BJ (cell line): ENCODE results near the gene ACSM2A. TPM values are rescaled to one million over a fixed set of nuclear protein-coding genes. Genes with fewer than 3 reads are reported as not detected.

Experiments
- CTCF ChIA-PET: fragments of 350-600 bp; formaldehyde crosslinking; extraction: SDS; loops from one replicate; lab custom pipeline; 2021; ENCODE audit warnings: antibody characterized with exemption, inconsistent platforms; lab: Yijun Ruan, JAX
- POLR2A ChIA-PET: fragments of 300-600 bp; sonication (Branson Sonifier 250); formaldehyde crosslinking; extraction: SDS; loops from one replicate; lab custom pipeline; 2021; ENCODE audit warnings: antibody characterized with exemption; lab: Charles Lee
- DNase-seq: peaks from one replicate; pipeline ENCODE4 v3.0.0-alpha.2; 2011; ENCODE audit warnings: low read depth
- H3K27me3 ChIP-seq: 2 replicates; pipeline ENCODE4 v1.6.0; 2011; ENCODE audit warnings: low read length; ENCODE audit not compliant: control insufficient read depth, insufficient read depth
- H3K36me3 ChIP-seq: 2 replicates; pipeline ENCODE4 v1.5.1; 2011; ENCODE audit warnings: low read length; ENCODE audit not compliant: control insufficient read depth, insufficient read depth
- H3K4me3 ChIP-seq: 2 replicates; pipeline ENCODE4 v1.5.1; 2011; ENCODE audit warnings: low read depth, mild to moderate bottlenecking, control low read depth, low read length
- polyA plus RNA-seq: library from polyadenylated mRNA; depleted of rRNA; stranded (reverse); fragments of >200 nt; gene quantifications from 2 replicates; pipeline ENCODE4 v1.2.3, GENCODE V29; 2011
- TF ChIP-seq, protein P1 (sequence below): IDR thresholded peaks from 2 replicates; pipeline ENCODE4 v1.5.1; 2011; ENCODE audit warnings: low read depth, mild to moderate bottlenecking, control low read depth, inconsistent platforms, low read length, moderate library complexity; ENCODE audit not compliant: insufficient read depth

Gene ACSM2A
- polyA plus RNA-seq, 1 experiment = not detected

DNA sequence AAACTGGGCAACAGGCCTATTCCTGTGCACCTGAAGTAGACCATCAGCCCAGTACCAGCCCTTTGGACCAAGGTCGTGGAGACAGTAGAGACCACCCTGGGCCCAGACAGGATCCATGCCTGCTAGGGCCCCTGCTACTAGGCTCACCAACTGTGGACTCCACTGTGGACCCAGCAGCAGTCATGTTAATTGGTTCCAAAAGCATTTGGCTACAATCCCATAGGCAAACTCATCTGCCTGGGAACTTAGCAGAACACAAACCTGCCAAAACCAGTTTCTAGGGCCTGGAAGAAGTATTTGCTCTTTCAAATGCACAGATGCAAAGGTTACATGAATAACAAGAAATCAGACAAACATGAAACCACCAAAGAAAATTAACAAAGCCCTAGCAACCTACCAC is 53.1 kb downstream of the ACSM2A start:
- ChIA-PET POLR2A (no interaction called here), CTCF (no interaction called here)
- H3K4me3 ChIP-seq = no peak overlapping the region
- no peak for DNase-seq
- TF ChIP-seq, protein P1, sequence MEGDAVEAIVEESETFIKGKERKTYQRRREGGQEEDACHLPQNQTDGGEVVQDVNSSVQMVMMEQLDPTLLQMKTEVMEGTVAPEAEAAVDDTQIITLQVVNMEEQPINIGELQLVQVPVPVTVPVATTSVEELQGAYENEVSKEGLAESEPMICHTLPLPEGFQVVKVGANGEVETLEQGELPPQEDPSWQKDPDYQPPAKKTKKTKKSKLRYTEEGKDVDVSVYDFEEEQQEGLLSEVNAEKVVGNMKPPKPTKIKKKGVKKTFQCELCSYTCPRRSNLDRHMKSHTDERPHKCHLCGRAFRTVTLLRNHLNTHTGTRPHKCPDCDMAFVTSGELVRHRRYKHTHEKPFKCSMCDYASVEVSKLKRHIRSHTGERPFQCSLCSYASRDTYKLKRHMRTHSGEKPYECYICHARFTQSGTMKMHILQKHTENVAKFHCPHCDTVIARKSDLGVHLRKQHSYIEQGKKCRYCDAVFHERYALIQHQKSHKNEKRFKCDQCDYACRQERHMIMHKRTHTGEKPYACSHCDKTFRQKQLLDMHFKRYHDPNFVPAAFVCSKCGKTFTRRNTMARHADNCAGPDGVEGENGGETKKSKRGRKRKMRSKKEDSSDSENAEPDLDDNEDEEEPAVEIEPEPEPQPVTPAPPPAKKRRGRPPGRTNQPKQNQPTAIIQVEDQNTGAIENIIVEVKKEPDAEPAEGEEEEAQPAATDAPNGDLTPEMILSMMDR = no peak
- H3K36me3 ChIP-seq = no peaks in the 10 kb centered on the region
- H3K27me3 ChIP-seq = no peaks in the 10 kb centered on the region

DNA sequence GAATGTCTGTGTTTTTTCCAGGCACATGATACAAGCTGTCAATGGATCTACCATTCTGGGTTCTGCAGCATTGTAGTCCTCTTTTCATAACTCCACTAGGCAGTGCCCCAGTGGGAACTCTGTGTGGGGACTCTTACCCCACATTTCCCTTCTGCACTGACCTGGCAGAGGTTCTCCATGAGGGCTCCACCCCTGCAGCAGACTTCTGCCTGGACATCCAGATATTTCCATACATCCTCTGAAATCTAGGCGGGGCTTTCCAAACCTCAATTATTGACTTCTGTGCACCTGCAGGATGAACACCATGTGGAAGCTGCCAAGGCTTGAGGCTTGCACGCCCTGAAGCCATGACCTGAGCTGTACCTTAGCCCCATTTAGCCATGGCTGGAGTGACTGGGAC is 56.0 kb downstream of the ACSM2A start:
- TF ChIP-seq, protein P1 = no peak
- ChIA-PET POLR2A (no interaction called here), CTCF (no interaction called here)
- no peaks in the 10 kb centered on the region for H3K27me3 ChIP-seq
- no peaks in the 10 kb centered on the region for H3K36me3 ChIP-seq
- H3K4me3 ChIP-seq = no peak overlapping the region
- no peak for DNase-seq

DNA sequence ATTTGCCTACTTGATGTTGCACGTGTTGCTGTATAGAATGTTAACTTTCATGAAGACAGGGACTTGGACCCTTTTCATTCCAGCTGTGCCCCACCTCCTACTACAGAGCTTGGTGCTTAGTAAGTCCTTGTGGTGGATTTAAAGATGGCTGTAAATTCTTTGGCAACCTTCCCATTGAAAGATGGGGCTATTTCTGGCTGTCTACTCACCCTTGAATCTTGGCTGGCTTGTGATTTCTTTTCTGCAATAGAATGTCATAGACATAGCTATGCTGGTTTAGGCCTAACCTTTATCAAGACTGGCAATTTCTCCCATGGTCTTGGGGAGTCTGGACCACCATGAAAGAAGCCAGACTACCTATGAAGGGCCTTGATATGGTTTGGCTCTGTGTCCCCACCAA is 59.0 kb downstream of the ACSM2A start:
- TF ChIP-seq, protein P1 = no peak
- CTCF ChIA-PET = no interaction called here
- H3K4me3 ChIP-seq = no peak overlapping the region
- H3K36me3 ChIP-seq = no peaks in the 10 kb centered on the region
- DNase-seq = no peak
- no peaks in the 10 kb centered on the region for H3K27me3 ChIP-seq
- POLR2A ChIA-PET = no interaction called here

DNA sequence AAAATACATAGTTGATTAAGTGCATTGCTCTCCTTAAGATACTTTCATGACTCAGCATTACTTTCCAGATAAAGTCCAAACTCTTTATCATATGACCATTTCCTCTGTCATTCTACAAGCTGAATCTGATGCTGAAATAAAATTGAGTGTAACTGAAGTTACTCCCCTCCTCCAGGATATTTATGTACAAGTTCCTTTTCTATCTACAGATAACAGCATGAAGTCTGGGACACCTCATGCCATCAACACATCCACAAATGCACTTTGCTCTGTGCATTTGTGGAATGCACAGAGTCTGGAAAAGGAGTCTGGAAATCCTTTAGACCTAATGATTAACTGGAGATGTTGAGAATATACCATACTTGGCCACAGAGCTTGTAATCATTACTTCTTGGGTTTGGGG is 64.4 kb downstream of the ACSM2A start:
- no peak for DNase-seq
- no peak overlapping the region for H3K4me3 ChIP-seq
- H3K27me3 ChIP-seq = no peaks in the 10 kb centered on the region
- ChIA-PET POLR2A (no interaction called here), CTCF (interaction anchor here (1.0 kb wide), 1 partner anchor 608 kb away, joined by 3 read pairs; no protein-coding TSS in a partner anchor)
- TF ChIP-seq, protein P1 = no peak
- no peaks in the 10 kb centered on the region for H3K36me3 ChIP-seq

DNA sequence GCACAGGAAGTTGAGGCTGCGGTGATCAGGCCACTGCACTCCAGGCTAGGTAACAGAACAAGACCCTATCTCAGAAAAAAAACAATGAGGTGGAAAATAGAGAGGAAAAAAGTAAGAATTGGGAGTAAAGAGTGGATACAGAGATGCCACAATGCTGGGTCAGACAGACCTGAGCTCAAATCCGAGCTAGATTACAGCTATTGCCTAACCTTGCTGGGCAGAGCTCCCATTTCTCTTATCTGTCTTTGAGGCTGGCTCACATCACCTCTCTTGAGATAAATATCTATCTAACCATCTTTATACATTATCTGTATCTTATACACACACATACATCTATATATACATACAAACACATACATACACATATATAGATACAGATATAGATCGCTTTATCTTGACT is 65.8 kb downstream of the ACSM2A start:
- Histone ChIP-seq H3K27me3 (no peaks in the 10 kb centered on the region), H3K4me3 (no peak overlapping the region), H3K36me3 (no peaks in the 10 kb centered on the region)
- DNase-seq = no peak
- ChIA-PET POLR2A (no interaction called here), CTCF (interaction anchor here (0.6 kb wide), 1 partner anchor 135 kb away, joined by 4 read pairs; no protein-coding TSS in a partner anchor)
- TF ChIP-seq, protein P1 = no peak
